ENCODE measurements around the gene LMAN1L.

LMAN1L gene

DNA sequence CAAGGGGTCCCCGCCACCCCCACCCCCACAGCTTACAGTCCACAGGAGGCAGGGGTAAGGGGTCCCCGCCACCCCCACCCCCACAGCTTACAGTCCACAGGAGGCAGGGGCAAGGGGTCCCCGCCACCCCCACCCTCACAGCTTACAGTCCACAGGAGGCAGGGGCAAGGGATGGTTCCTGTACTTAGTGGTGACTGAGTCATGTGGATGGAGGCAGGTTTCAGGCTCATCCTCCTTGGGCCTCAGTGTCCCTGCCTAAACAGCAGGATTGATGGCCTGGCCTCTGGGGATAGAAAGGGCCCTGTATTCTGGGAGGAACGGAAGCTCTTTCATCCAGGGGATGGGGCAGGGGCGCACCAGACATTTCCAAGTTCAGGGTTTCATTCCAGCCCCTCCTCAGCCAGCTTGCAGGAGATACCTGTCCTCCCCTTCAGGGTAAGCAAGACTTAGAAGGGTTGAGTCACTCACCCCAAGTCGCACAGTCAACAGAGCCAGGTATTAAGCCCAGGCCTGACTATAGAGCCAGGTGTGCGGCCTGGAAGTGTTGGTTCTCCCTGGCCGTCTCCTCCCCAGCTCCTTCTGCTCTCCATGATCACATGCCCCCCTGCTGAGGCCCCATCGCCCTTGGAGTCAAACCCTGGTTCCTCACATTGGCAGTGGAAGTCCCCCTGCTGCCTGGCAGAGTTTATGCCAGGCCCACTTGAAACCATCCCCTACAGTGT lies 18.2 kb upstream of the LMAN1L start:
- Histone ChIP-seq H3K4me1 (ENCODE audit: control insufficient read depth in 5 of 5, insufficient read depth in 5 of 5, low read length in 5 of 5) (peaks cover 12 to 50% (median 40%) of the 10 kb centered on the region in 5 donors), H3K4me3 (ENCODE audit: low read depth in 1 of 5, low read length in 5 of 5) (no peak overlapping the region), H3K9ac (ENCODE audit: low read length in 5 of 5) (peak overlapping the region in 1 of 5 donors; percentile 16), H3K9me3 (ENCODE audit: control insufficient read depth in 5 of 5, low read length in 5 of 5) (no peaks in the 10 kb centered on the region), H3K27me3 (ENCODE audit: control insufficient read depth in 5 of 5, insufficient read depth in 4 of 5, low read length in 5 of 5) (no peaks in the 10 kb centered on the region), H3K27ac (ENCODE audit: low read depth, low read length) (no peak overlapping the region), H3K36me3 (ENCODE audit: control insufficient read depth in 5 of 5, insufficient read depth in 5 of 5, low read length in 5 of 5) (peaks cover 0 to 31% (median 14%) of the 10 kb centered on the region in 5 donors)

DNA sequence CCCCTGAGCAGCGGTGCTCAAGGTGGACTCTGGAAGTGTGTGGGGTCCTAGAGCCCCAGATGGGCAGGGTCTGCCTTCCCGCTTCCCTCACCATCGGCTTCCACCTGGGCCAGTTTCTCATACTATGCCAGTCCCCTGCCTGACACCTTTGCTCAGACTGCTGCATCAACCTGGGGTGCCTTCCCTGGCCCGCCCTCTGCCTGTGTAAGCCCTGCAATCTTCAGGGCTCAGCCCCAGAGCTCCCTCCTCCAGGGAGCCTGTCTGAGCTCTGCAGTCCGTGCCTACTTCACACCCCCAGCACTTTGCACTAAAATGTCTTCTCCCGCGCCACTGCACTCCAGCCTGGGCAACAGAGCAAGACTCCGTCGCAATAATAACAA lies 17.7 kb upstream of the LMAN1L start:
- Histone ChIP-seq H3K9ac (ENCODE audit: low read length in 5 of 5) (peak overlapping the region in 1 of 5 donors; percentile 16), H3K27me3 (ENCODE audit: control insufficient read depth in 5 of 5, insufficient read depth in 4 of 5, low read length in 5 of 5) (no peaks in the 10 kb centered on the region), H3K9me3 (ENCODE audit: control insufficient read depth in 5 of 5, low read length in 5 of 5) (no peaks in the 10 kb centered on the region), H3K36me3 (ENCODE audit: control insufficient read depth in 5 of 5, insufficient read depth in 5 of 5, low read length in 5 of 5) (peaks cover 0 to 36% (median 18%) of the 10 kb centered on the region in 5 donors), H3K4me1 (ENCODE audit: control insufficient read depth in 5 of 5, insufficient read depth in 5 of 5, low read length in 5 of 5) (peaks cover 10 to 50% (median 40%) of the 10 kb centered on the region in 5 donors), H3K27ac (ENCODE audit: low read depth, low read length) (no peak overlapping the region), H3K4me3 (ENCODE audit: low read depth in 1 of 5, low read length in 5 of 5) (no peak overlapping the region)

DNA sequence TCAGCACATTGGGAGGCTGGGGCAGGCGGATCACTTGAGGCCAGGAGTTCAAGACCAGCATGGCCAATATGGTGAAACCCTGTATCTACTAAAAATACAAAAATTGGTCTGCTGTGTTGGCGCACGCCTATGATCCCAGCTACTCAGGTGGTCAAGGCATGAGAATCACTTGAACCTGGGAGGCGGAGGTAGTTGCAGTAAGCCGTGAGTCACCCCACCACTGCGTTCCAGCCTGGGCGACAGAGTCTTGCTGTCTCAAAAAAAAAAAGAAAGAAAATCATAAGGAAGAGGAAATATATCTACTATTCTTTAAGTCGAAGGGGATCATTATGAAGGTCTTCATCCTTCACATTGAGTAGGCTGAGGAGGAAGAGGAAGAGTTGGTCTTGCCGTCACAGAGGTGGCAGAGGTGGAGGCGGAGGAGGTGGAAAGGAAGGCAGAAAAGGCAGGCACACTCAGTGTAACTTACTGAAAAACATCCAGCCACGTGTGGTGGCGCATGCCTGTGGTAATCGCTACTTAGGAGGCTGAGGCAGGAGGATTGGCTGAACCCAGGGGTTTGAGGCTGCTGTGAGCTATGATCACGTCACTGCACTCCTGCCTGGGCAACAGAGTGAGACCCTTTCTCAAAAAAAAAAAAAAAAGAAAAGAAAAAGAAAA lies 16.5 kb upstream of the LMAN1L start:
- no peak overlapping the region for H3K4me3 ChIP-seq (ENCODE audit: low read depth in 1 of 5, low read length in 5 of 5)
- peaks cover 5 to 47% (median 34%) of the 10 kb centered on the region in 5 donors for H3K4me1 ChIP-seq (ENCODE audit: control insufficient read depth in 5 of 5, insufficient read depth in 5 of 5, low read length in 5 of 5)
- peaks cover 0 to 45% (median 25%) of the 10 kb centered on the region in 5 donors for H3K36me3 ChIP-seq (ENCODE audit: control insufficient read depth in 5 of 5, insufficient read depth in 5 of 5, low read length in 5 of 5)
- H3K9me3 ChIP-seq (ENCODE audit: control insufficient read depth in 5 of 5, low read length in 5 of 5) = no peaks in the 10 kb centered on the region
- no peak overlapping the region for H3K9ac ChIP-seq (ENCODE audit: low read length in 5 of 5)
- no peaks in the 10 kb centered on the region for H3K27me3 ChIP-seq (ENCODE audit: control insufficient read depth in 5 of 5, insufficient read depth in 4 of 5, low read length in 5 of 5)
- no peak overlapping the region for H3K27ac ChIP-seq (ENCODE audit: low read depth, low read length)

DNA sequence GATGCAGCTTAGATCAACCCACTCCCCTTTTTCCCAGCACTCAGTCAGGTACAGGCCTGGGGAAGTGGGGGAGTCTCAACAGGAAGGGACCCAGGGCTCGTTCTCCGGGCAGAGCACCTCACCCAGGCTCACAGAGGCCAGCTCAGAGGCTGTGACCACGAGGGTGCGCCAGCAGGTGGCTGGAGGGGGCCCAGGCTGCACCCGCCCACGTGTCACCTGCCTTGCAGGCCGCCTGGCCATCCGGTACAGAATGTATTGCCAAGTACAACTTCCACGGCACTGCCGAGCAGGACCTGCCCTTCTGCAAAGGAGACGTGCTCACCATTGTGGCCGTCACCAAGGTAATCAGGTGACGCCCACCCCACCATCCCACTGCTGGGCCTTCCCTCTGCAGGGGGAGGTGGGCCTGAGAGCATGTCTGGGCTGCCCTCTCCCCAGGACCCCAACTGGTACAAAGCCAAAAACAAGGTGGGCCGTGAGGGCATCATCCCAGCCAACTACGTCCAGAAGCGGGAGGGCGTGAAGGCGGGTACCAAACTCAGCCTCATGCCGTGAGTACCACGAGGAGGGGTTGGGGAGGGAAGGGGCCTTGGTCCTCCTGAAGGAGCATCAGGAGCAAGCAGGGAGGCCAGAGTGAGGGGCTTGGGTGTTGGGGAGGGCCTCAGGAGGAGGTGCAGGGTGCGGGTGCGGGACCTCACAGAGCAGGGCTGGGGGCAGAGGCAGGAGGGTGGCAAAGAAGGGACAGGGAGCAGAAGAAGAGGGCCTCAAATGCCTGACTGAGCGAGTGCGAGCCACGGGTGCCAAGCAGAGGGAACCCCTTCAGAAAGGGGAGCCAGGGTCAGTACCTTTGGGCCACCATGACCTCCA lies 14.0 kb upstream of the LMAN1L start:
- H3K36me3 ChIP-seq (ENCODE audit: control insufficient read depth in 5 of 5, insufficient read depth in 5 of 5, low read length in 5 of 5) = peaks cover 0 to 70% (median 49%) of the 10 kb centered on the region in 5 donors
- no peak overlapping the region for H3K4me3 ChIP-seq (ENCODE audit: low read depth in 1 of 5, low read length in 5 of 5)
- no peak overlapping the region for H3K27ac ChIP-seq (ENCODE audit: low read depth, low read length)
- no peaks in the 10 kb centered on the region for H3K9me3 ChIP-seq (ENCODE audit: control insufficient read depth in 5 of 5, low read length in 5 of 5)
- H3K9ac ChIP-seq (ENCODE audit: low read length in 5 of 5) = no peak overlapping the region
- H3K27me3 ChIP-seq (ENCODE audit: control insufficient read depth in 5 of 5, insufficient read depth in 4 of 5, low read length in 5 of 5) = no peaks in the 10 kb centered on the region
- peaks cover 5 to 23% (median 11%) of the 10 kb centered on the region in 5 donors for H3K4me1 ChIP-seq (ENCODE audit: control insufficient read depth in 5 of 5, insufficient read depth in 5 of 5, low read length in 5 of 5)

DNA sequence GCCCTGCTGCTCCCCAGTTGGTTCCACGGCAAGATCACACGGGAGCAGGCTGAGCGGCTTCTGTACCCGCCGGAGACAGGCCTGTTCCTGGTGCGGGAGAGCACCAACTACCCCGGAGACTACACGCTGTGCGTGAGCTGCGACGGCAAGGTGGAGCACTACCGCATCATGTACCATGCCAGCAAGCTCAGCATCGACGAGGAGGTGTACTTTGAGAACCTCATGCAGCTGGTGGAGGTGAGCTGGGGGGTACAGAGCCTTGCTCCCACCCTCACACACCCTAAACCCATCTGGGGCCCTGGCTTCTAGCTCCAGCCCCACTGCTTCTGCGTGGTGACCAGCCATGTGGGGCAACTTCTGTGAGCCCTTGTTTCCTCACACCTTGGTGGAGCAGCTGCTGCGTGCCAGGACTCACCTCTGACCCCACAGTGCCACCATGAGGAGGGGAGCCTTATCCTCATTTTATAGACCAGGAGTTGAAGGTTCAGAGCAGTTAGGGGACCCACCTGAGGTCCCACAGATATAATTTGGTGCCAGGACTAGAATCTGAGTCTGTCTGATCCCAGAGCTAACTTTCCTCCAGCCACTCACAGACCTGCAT lies 13.3 kb upstream of the LMAN1L start:
- Histone ChIP-seq H3K9ac (ENCODE audit: low read length in 5 of 5) (peak overlapping the region in 1 of 5 donors; percentile 54), H3K4me3 (ENCODE audit: low read depth in 1 of 5, low read length in 5 of 5) (no peak overlapping the region), H3K27ac (ENCODE audit: low read depth, low read length) (no peak overlapping the region), H3K9me3 (ENCODE audit: control insufficient read depth in 5 of 5, low read length in 5 of 5) (no peaks in the 10 kb centered on the region), H3K27me3 (ENCODE audit: control insufficient read depth in 5 of 5, insufficient read depth in 4 of 5, low read length in 5 of 5) (no peaks in the 10 kb centered on the region), H3K36me3 (ENCODE audit: control insufficient read depth in 5 of 5, insufficient read depth in 5 of 5, low read length in 5 of 5) (peaks cover 3 to 78% (median 57%) of the 10 kb centered on the region in 5 donors), H3K4me1 (ENCODE audit: control insufficient read depth in 5 of 5, insufficient read depth in 5 of 5, low read length in 5 of 5) (peaks cover 5 to 23% (median 11%) of the 10 kb centered on the region in 5 donors)

DNA sequence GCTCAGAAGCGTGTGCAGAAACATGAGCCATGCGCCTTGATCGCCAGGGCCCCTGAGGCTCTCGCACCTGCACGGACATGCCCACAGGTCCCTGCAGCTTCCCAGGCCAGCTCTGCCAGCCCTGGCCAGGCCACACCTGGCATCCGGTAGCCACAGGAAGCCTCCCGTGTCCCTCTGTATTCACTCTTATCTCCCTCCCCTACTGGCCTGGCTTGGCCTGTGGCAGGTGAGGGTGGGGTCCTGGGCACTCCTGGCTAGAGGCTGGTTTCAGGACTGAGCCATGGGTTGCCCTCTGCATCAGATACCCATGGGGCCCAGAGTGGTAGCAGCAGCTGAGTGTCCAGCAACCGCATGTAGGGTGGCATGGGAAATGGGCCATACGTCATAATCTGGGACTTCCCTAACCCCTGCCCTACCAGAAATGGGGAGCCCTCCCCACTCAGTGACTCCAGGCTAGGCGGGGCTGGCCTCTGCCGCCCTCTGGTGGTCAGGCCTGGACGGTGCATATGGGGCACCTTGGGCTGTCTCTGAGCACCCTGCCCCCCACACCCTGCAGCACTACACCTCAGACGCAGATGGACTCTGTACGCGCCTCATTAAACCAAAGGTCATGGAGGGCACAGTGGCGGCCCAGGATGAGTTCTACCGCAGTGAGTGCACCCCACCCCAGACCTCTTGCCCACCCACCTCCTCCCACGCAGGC lies 12.6 kb upstream of the LMAN1L start:
- Histone ChIP-seq H3K4me3 (ENCODE audit: low read depth in 1 of 5, low read length in 5 of 5) (no peak overlapping the region), H3K9me3 (ENCODE audit: control insufficient read depth in 5 of 5, low read length in 5 of 5) (no peaks in the 10 kb centered on the region), H3K9ac (ENCODE audit: low read length in 5 of 5) (peak overlapping the region in 1 of 5 donors; percentile 54), H3K27me3 (ENCODE audit: control insufficient read depth in 5 of 5, insufficient read depth in 4 of 5, low read length in 5 of 5) (no peaks in the 10 kb centered on the region), H3K36me3 (ENCODE audit: control insufficient read depth in 5 of 5, insufficient read depth in 5 of 5, low read length in 5 of 5) (peaks cover 3 to 72% (median 57%) of the 10 kb centered on the region in 5 donors), H3K27ac (ENCODE audit: low read depth, low read length) (no peak overlapping the region), H3K4me1 (ENCODE audit: control insufficient read depth in 5 of 5, insufficient read depth in 5 of 5, low read length in 5 of 5) (peaks cover 5 to 18% (median 11%) of the 10 kb centered on the region in 5 donors)

DNA sequence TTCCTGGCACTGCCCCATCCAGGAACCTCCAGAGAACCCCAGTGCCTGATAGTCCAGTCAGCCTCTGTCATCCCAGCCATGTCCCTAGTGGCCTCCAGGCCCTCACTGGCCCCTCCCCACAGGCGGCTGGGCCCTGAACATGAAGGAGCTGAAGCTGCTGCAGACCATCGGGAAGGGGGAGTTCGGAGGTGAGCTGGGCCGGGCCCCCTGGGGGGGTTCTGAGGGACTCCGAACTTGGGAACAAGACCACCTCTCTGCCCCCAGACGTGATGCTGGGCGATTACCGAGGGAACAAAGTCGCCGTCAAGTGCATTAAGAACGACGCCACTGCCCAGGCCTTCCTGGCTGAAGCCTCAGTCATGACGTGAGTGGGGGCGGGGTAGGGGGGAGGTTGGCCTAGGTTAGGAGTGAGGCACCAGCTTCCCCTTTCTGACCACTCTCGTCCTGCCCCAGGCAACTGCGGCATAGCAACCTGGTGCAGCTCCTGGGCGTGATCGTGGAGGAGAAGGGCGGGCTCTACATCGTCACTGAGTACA lies 12.0 kb upstream of the LMAN1L start:
- Histone ChIP-seq H3K4me3 (ENCODE audit: low read depth in 1 of 5, low read length in 5 of 5) (no peak overlapping the region), H3K9me3 (ENCODE audit: control insufficient read depth in 5 of 5, low read length in 5 of 5) (no peaks in the 10 kb centered on the region), H3K9ac (ENCODE audit: low read length in 5 of 5) (no peak overlapping the region), H3K27ac (ENCODE audit: low read depth, low read length) (no peak overlapping the region), H3K27me3 (ENCODE audit: control insufficient read depth in 5 of 5, insufficient read depth in 4 of 5, low read length in 5 of 5) (no peaks in the 10 kb centered on the region), H3K36me3 (ENCODE audit: control insufficient read depth in 5 of 5, insufficient read depth in 5 of 5, low read length in 5 of 5) (peaks cover 3 to 70% (median 57%) of the 10 kb centered on the region in 5 donors), H3K4me1 (ENCODE audit: control insufficient read depth in 5 of 5, insufficient read depth in 5 of 5, low read length in 5 of 5) (peaks cover 5 to 18% (median 11%) of the 10 kb centered on the region in 5 donors)

DNA sequence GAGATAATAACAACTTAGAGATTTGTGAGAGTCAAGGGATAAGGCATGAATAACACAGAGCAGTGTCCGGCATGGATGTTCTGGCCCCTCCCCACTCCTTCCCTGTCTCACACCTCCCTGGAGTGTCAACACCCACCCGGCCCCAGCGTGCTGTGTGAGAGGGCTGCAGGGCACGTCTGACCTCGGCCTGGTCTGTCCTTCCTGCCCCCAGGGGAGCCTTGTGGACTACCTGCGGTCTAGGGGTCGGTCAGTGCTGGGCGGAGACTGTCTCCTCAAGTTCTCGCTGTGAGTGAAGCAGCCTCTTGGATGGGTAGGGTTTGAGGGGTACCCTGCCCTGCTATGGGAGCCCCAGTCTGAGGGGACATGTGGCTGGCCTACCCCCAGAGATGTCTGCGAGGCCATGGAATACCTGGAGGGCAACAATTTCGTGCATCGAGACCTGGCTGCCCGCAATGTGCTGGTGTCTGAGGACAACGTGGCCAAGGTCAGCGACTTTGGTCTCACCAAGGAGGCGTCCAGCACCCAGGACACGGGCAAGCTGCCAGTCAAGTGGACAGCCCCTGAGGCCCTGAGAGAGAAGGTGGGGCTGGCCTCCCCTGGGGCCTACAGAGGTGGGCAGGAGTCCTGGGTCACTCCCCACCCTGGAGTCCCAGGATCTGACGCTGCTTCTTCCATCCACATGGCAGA lies 11.2 kb upstream of the LMAN1L start:
- Histone ChIP-seq H3K4me3 (ENCODE audit: low read depth in 1 of 5, low read length in 5 of 5) (no peak overlapping the region), H3K36me3 (ENCODE audit: control insufficient read depth in 5 of 5, insufficient read depth in 5 of 5, low read length in 5 of 5) (peaks cover 3 to 67% (median 55%) of the 10 kb centered on the region in 5 donors), H3K9ac (ENCODE audit: low read length in 5 of 5) (no peak overlapping the region), H3K27ac (ENCODE audit: low read depth, low read length) (no peak overlapping the region), H3K27me3 (ENCODE audit: control insufficient read depth in 5 of 5, insufficient read depth in 4 of 5, low read length in 5 of 5) (no peaks in the 10 kb centered on the region), H3K4me1 (ENCODE audit: control insufficient read depth in 5 of 5, insufficient read depth in 5 of 5, low read length in 5 of 5) (peaks cover 5 to 17% (median 11%) of the 10 kb centered on the region in 5 donors), H3K9me3 (ENCODE audit: control insufficient read depth in 5 of 5, low read length in 5 of 5) (no peaks in the 10 kb centered on the region)

All from subcutaneous abdominal adipose tissue (tissue), 5 donors.